ENCODE data around the gene DIO2.

GRCh38 chr14:80215756-80216581, 4.7 kb upstream of the DIO2 start:
- TF ChIP-seq CTCF (IDR thresholded peaks at IDR 0.05) (no peak), EP300 (IDR thresholded peaks at IDR 0.05) (no peak)
